WTC11 (cell line): ENCODE results near the gene SH3BP5L. TPM values are rescaled to one million over a fixed set of nuclear protein-coding genes. Genes with fewer than 3 reads are reported as not detected.

Experiments used
- ATAC-seq: fragments of 200-7000 bp; cut with Tn5 transposase; 2 replicates; pipeline ENCODE4 v1.10.0; 2021; ENCODE audit warnings: mild to moderate bottlenecking, moderate library complexity
- CTCF ChIA-PET: fragments of 300-600 bp; sonication (Branson Sonifier 250); formaldehyde crosslinking; loops from one replicate; lab custom pipeline; 2021; ENCODE audit warnings: antibody characterized with exemption; lab: Charles Lee
- POLR2A ChIA-PET: fragments of 350-600 bp; sonication (Branson Sonifier 250); formaldehyde crosslinking; loops from one replicate; lab custom pipeline; 2021; ENCODE audit warnings: antibody characterized with exemption; lab: Charles Lee
- DNase-seq: peaks from one replicate; pipeline ENCODE4 v3.0.0; 2021; ENCODE audit warnings: low spot score
- H3K27ac Mint-ChIP-seq: 2 replicates; pipeline ENCODE4 v1.8.0; 2021; ENCODE audit warnings: mixed read lengths
- H3K27me3 Mint-ChIP-seq: 2 replicates; pipeline ENCODE4 v1.8.0; 2021; ENCODE audit warnings: low read depth, mild to moderate bottlenecking, moderate library complexity, mixed read lengths
- H3K36me3 Mint-ChIP-seq: 2 replicates; pipeline ENCODE4 v1.8.0; 2021; ENCODE audit warnings: mixed read lengths
- H3K4me1 Mint-ChIP-seq: 2 replicates; pipeline ENCODE4 v1.8.0; 2022; ENCODE audit warnings: mixed read lengths
- H3K4me3 Mint-ChIP-seq: 2 replicates; pipeline ENCODE4 v1.8.0; 2021; ENCODE audit warnings: mild to moderate bottlenecking, moderate library complexity, mixed read lengths
- H3K9me3 Mint-ChIP-seq: 2 replicates; pipeline ENCODE4 v1.8.0; 2021; ENCODE audit warnings: mixed read lengths
- ATF1 ChIP-seq: sonication (generic); formaldehyde crosslinking; IDR thresholded peaks from 2 replicates; pipeline ENCODE4 v1.8.1; 2023; ENCODE audit warnings: mild to moderate bottlenecking, moderate library complexity, missing genetic modification reagents
- ATF3 ChIP-seq: sonication (generic); formaldehyde crosslinking; conservative IDR thresholded peaks from 2 replicates; pipeline ENCODE4 v1.8.1; 2022; ENCODE audit warnings: mild to moderate bottlenecking, missing genetic modification reagents
- CTCF ChIP-seq: fragments of 200-600 bp; IDR thresholded peaks from 2 replicates; pipeline ENCODE4 v1.8.0; 2022; ENCODE audit warnings: antibody characterized with exemption
- ERG ChIP-seq: fragments of 250-450 bp; sonication (Bioruptor Pico); IDR thresholded peaks from 2 replicates; pipeline ENCODE4 v1.8.0; 2021; ENCODE audit warnings: mild to moderate bottlenecking
- ETV6 ChIP-seq: sonication (generic); formaldehyde crosslinking; IDR thresholded peaks from 2 replicates; pipeline ENCODE4 v1.8.1; 2022; ENCODE audit warnings: mild to moderate bottlenecking, missing genetic modification reagents
- GABPB1 ChIP-seq: sonication (generic); formaldehyde crosslinking; IDR thresholded peaks from 2 replicates; pipeline ENCODE4 v1.8.1; 2023; ENCODE audit warnings: mild to moderate bottlenecking, missing genetic modification reagents
- GRHL2 ChIP-seq: fragments of 250-450 bp; sonication (Bioruptor Pico); IDR thresholded peaks from 2 replicates; pipeline ENCODE4 v1.8.0; 2022; ENCODE audit warnings: mild to moderate bottlenecking, moderate library complexity; ENCODE audit not compliant: insufficient replicate concordance, severe bottlenecking
- GTF2I ChIP-seq: fragments of 250-450 bp; sonication (Bioruptor Pico); conservative IDR thresholded peaks from 2 replicates; pipeline ENCODE4 v1.4.0; 2021; ENCODE audit warnings: mild to moderate bottlenecking
- JAZF1 ChIP-seq: fragments of 250-450 bp; sonication (Bioruptor Pico); IDR thresholded peaks from 2 replicates; pipeline ENCODE4 v1.9.0; 2021; ENCODE audit warnings: moderate library complexity, mild to moderate bottlenecking, inconsistent platforms
- MYBL2 ChIP-seq: sonication (generic); formaldehyde crosslinking; IDR thresholded peaks from 2 replicates; pipeline ENCODE4 v1.8.1; 2023; ENCODE audit warnings: mild to moderate bottlenecking, moderate library complexity, missing genetic modification reagents
- NR2C2 ChIP-seq: sonication (generic); formaldehyde crosslinking; IDR thresholded peaks from 2 replicates; pipeline ENCODE4 v1.8.0; 2022; ENCODE audit warnings: mild to moderate bottlenecking, missing genetic modification reagents
- PRDM15 ChIP-seq: sonication (generic); formaldehyde crosslinking; IDR thresholded peaks from 2 replicates; pipeline ENCODE4 v1.8.0; 2022; ENCODE audit warnings: missing genetic modification reagents
- ZNF121 ChIP-seq: sonication (generic); formaldehyde crosslinking; IDR thresholded peaks from 2 replicates; pipeline ENCODE4 v1.8.0; 2023; ENCODE audit warnings: missing genetic modification reagents
- ZNF138 ChIP-seq: sonication (generic); formaldehyde crosslinking; conservative IDR thresholded peaks from 2 replicates; pipeline ENCODE4 v1.8.1; 2022; ENCODE audit warnings: mild to moderate bottlenecking, moderate library complexity, missing genetic modification reagents
- ZNF416 ChIP-seq: fragments of 250-450 bp; sonication (Bioruptor Pico); IDR thresholded peaks from 2 replicates; pipeline ENCODE4 v1.9.0; 2021; ENCODE audit warnings: mild to moderate bottlenecking, inconsistent platforms
- ZNF671 ChIP-seq: fragments of 250-450 bp; sonication (Bioruptor Pico); IDR thresholded peaks from 2 replicates; pipeline ENCODE4 v1.8.0; 2021; ENCODE audit warnings: mild to moderate bottlenecking
- total RNA-seq: library from RNA; stranded (reverse); gene quantifications from 3 replicates; pipeline ENCODE4 v1.2.3, GENCODE V29; 2021

Gene SH3BP5L
- total RNA-seq, 1 experiment from 2014 or later, result 32.9 TPM

GRCh38 chr1:248808876-248809275, 16.8 kb downstream of the SH3BP5L start (continued):
- TF ChIP-seq ETV6 (CRISPR knock-in tag) (no peak), ZNF121 (CRISPR knock-in tag) (no peak), ERG (CRISPR knock-in tag) (no peak), GTF2I (CRISPR knock-in tag) (no peak), MYBL2 (CRISPR knock-in tag) (no peak), ZNF671 (CRISPR knock-in tag) (no peak), ZNF416 (no peak), NR2C2 (CRISPR knock-in tag) (no peak), ATF1 (CRISPR knock-in tag) (no peak), PRDM15 (CRISPR knock-in tag) (no peak), ATF3 (CRISPR knock-in tag) (no peak), GRHL2 (CRISPR knock-in tag) (no peak)

- Mint-ChIP-seq H3K4me1 (no peaks in the 10 kb centered on the region), H3K27me3 (peaks cover 12% of the 10 kb centered on the region; the same call in 1 of the 2 replicates), H3K4me3 (no peak overlapping the region), H3K27ac (no peak overlapping the region; the same call in 1 of the 2 replicates), H3K9me3 (peaks cover 30% of the 10 kb centered on the region), H3K36me3 (peaks cover 18% of the 10 kb centered on the region)
- ATAC-seq, result peak; percentile 93
- DNase-seq, result peak; percentile 66
- ChIA-PET CTCF (interaction anchor here (0.6 to 1.6 kb wide), 7 partner anchors 13 to 1752 kb away, joined by 3 to 7 read pairs (median 4); partner anchors contain the start of genes PGBD2, SH3BP5L and ZNF692), POLR2A (no interaction called here)
- no peak; the same call in 1 of the 2 replicates for TF ChIP-seq ERG (CRISPR knock-in tag)
- no peak for TF ChIP-seq JAZF1 (CRISPR knock-in tag)
- peak; percentile 78 for TF ChIP-seq CTCF
Observed at GRCh38 chr1:248807067-248807737, 18.5 kb downstream of the SH3BP5L start.

GRCh38 chr1:248805876-248806275, 19.8 kb downstream of the SH3BP5L start:
- no peak for ATAC-seq
- Mint-ChIP-seq H3K36me3 (peaks cover 22% of the 10 kb centered on the region), H3K9me3 (peaks cover 42% of the 10 kb centered on the region), H3K27me3 (peaks cover 21% of the 10 kb centered on the region), H3K4me3 (no peak overlapping the region), H3K27ac (no peak overlapping the region), H3K4me1 (no peaks in the 10 kb centered on the region)
- ChIA-PET CTCF (interaction anchor here (1.6 kb wide), 1 partner anchor 101 kb away, joined by 4 read pairs; the partner anchor contains the start of gene PGBD2), POLR2A (no interaction called here)
- no peak for DNase-seq
- TF ChIP-seq ZNF138 (no peak), GABPB1 (CRISPR knock-in tag) (no peak)
